ENCODE measurements around the gene ABCB8. TPM values are rescaled to one million over a fixed set of nuclear protein-coding genes. Genes with fewer than 3 reads are reported as not detected.

Gene ABCB8
- total and polyA plus RNA-seq, 7 experiments from 2014 or later = 13.8 to 88.0 (median 64.4) TPM

DNA sequence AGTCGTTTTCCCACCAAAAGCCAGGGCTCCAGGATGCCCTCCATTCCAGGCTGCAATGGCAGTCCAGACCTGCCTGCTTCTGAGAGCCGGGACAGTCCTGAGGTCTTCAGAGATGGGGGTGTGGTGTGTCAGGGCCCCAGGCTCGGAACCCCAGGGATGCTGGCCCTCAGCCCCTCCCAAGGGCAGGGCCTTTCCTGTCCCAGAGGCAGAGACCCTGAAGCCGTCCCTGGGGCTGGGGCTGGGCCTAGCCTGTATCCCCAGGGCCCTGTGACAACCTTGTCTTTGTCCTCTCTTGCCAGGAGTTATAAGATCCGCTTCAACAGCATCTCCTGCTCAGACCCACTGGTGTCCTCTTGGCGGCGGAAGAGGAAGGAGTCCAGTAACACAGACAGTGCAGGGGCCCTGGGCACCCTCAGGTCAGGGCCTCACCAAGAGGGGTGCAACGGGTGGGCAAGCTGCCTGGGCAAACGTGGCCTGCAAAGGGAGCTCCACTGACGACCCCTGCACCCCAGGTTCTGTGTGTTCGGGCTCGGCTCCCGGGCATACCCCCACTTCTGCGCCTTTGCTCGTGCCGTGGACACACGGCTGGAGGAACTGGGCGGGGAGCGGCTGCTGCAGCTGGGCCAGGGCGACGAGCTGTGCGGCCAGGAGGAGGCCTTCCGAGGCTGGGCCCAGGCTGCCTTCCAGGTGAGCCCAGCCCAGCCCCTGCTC is 21.5 kb upstream of the ABCB8 start:
- H3K4me1 Mint-ChIP-seq = peaks cover 28 to 61% (median 51%) of the 10 kb centered on the region in 7 donors
- H3K27ac Mint-ChIP-seq = peak overlapping the region in 7 of 9 donors; percentile 8 to 73 (median 25)
- H3K36me3 Mint-ChIP-seq = peaks cover 0 to 17% (median 4%) of the 10 kb centered on the region in 5 donors
- H3K36me3 ChIP-seq (ENCODE audit: control insufficient read depth in 2 of 3, insufficient read depth in 3 of 3, low read length in 3 of 3) = peaks cover 0 to 13% (median 0%) of the 10 kb centered on the region in 3 experiments
- no peaks in the 10 kb centered on the region for H3K27me3 ChIP-seq (ENCODE audit: control insufficient read depth in 2 of 2, insufficient read depth in 2 of 2, low read length in 2 of 2)
- H3K4me3 ChIP-seq (ENCODE audit: low read length) = no peak overlapping the region
- H3K9me3 ChIP-seq (ENCODE audit: control insufficient read depth in 2 of 3, low read length in 3 of 3) = no peaks in the 10 kb centered on the region
- POLR2A ChIA-PET = interaction anchor here (1.0 to 2.7 kb wide), 6 partner anchors 9 to 545 kb away, joined by 3 to 21 read pairs (median 6); no protein-coding TSS in a partner anchor
- H3K27ac ChIP-seq (ENCODE audit: low read depth, low read length) = no peak overlapping the region
- H3K9me3 Mint-ChIP-seq = peaks cover 0 to 4% (median 0%) of the 10 kb centered on the region in 11 donors
- intact Hi-C loops (cut with micrococcal nuclease) = no loop called here
- H3K27me3 Mint-ChIP-seq = no peaks in the 10 kb centered on the region
- ATAC-seq (no peak), DNase-seq (no peak)
- H3K4me1 ChIP-seq (ENCODE audit: control insufficient read depth in 2 of 2, insufficient read depth in 2 of 2, low read length in 2 of 2) = peaks cover 34 to 49% of the 10 kb centered on the region in 2 donors
- CTCF ChIA-PET = interaction anchor here (1.1 to 3.8 kb wide), 4 partner anchors 8 to 108 kb away, joined by 3 to 29 read pairs (median 4); no protein-coding TSS in a partner anchor
- H3K4me3 Mint-ChIP-seq = peak overlapping the region in 4 of 10 donors; percentile 18 to 86 (median 54)

DNA sequence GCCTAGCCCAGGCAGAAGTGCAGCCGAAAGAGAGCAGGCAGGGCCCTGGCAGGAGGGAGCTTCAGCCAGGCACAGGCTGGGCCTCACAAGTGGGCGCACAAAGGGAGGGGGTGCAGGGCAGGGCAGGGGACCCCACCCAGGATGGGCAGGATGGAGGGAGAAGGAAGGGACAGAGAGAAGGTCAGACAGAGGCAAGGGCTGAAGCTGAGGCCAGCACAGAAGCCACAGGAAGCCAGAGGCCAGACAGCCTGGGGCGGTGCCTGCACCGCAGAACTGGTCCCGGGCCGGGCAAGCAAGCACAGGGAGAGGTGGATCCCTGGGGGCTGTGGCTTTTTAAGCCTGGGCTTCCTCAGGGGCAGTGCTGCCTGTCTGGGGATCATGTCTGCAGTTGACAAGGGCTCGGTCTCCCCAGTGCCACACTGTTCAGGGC is 20.8 kb upstream of the ABCB8 start:
- Histone ChIP-seq H3K36me3 (ENCODE audit: control insufficient read depth in 2 of 3, insufficient read depth in 3 of 3, low read length in 3 of 3) (peaks cover 0 to 6% (median 0%) of the 10 kb centered on the region in 3 experiments), H3K9me3 (ENCODE audit: control insufficient read depth in 2 of 3, low read length in 3 of 3) (no peaks in the 10 kb centered on the region), H3K4me1 (ENCODE audit: control insufficient read depth in 2 of 2, insufficient read depth in 2 of 2, low read length in 2 of 2) (peaks cover 39 to 57% of the 10 kb centered on the region in 2 donors), H3K4me3 (ENCODE audit: low read length) (peak overlapping the region; percentile 62), H3K27ac (ENCODE audit: low read depth, low read length) (peak overlapping the region; percentile 73), H3K27me3 (ENCODE audit: control insufficient read depth in 2 of 2, insufficient read depth in 2 of 2, low read length in 2 of 2) (no peaks in the 10 kb centered on the region)
- Mint-ChIP-seq H3K36me3 (peaks cover 0 to 10% (median 5%) of the 10 kb centered on the region in 5 donors), H3K27me3 (no peaks in the 10 kb centered on the region), H3K4me3 (peak overlapping the region; percentile 80 to 90 (median 85)), H3K9me3 (peaks cover 0 to 2% (median 0%) of the 10 kb centered on the region in 11 donors), H3K27ac (peak overlapping the region; percentile 73 to 97 (median 91)), H3K4me1 (peaks cover 35 to 69% (median 59%) of the 10 kb centered on the region in 7 donors)
- POLR2A ChIA-PET = interaction anchor here (0.7 to 2.7 kb wide), 9 partner anchors 10 to 80 kb away, joined by 3 to 21 read pairs (median 7); partner anchors contain the start of gene ABCB8
- intact Hi-C loops (cut with micrococcal nuclease) = no loop called here
- no peak for ATAC-seq
- CTCF ChIA-PET = interaction anchor here (0.6 to 5.1 kb wide), 8 partner anchors 9 to 109 kb away, joined by 3 to 29 read pairs (median 4); partner anchors contain the start of gene ABCB8
- DNase-seq = no peak

DNA sequence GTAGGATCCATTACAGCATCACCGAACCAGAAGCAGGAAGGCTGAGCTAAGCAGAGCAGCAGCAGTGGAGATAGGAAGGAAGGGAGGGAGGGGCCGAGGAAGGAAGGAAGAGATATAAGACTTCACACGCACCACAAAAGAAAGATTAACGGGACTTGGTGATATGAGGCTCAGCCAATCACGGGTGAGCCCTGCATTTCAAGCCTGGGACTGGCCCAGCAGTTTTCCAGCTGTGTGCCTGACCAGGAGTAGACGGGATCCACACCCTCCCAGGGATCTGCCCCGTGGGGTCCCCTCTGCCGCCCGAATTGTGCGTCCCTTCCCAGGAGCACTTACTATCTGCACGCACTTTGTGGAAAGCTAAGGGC is 20.1 kb upstream of the ABCB8 start:
- intact Hi-C loops (cut with micrococcal nuclease) = loop anchor here in 1 of 2 donors (1.0 kb wide), 1 partner anchor 10 kb away; no protein-coding TSS in a partner anchor
- peaks cover 0 to 10% (median 7%) of the 10 kb centered on the region in 5 donors for H3K36me3 Mint-ChIP-seq
- H3K4me1 Mint-ChIP-seq = peaks cover 39 to 75% (median 65%) of the 10 kb centered on the region in 7 donors
- Histone ChIP-seq H3K36me3 (ENCODE audit: control insufficient read depth in 2 of 3, insufficient read depth in 3 of 3, low read length in 3 of 3) (no peaks in the 10 kb centered on the region), H3K27ac (ENCODE audit: low read depth, low read length) (peak overlapping the region; percentile 73), H3K4me3 (ENCODE audit: low read length) (peak overlapping the region; percentile 62), H3K27me3 (ENCODE audit: control insufficient read depth in 2 of 2, insufficient read depth in 2 of 2, low read length in 2 of 2) (no peaks in the 10 kb centered on the region), H3K4me1 (ENCODE audit: control insufficient read depth in 2 of 2, insufficient read depth in 2 of 2, low read length in 2 of 2) (peaks cover 46 to 63% of the 10 kb centered on the region in 2 donors), H3K9me3 (ENCODE audit: control insufficient read depth in 2 of 3, low read length in 3 of 3) (no peaks in the 10 kb centered on the region)
- DNase-seq (peak in 4 of 9 donors; percentile 53 to 61 (median 58)), ATAC-seq (peak; percentile 61)
- H3K4me3 Mint-ChIP-seq = peak overlapping the region; percentile 80 to 90 (median 85)
- ChIA-PET POLR2A (interaction anchor here (0.7 to 2.7 kb wide), 11 partner anchors 9 to 80 kb away, joined by 3 to 21 read pairs (median 3); partner anchors contain the start of gene ABCB8), CTCF (interaction anchor here (1.3 to 5.1 kb wide), 7 partner anchors 10 to 110 kb away, joined by 4 to 29 read pairs (median 6); partner anchors contain the start of gene ABCB8)
- H3K27me3 Mint-ChIP-seq = no peaks in the 10 kb centered on the region
- H3K9me3 Mint-ChIP-seq = peaks cover 0 to 2% (median 0%) of the 10 kb centered on the region in 11 donors
- peak overlapping the region; percentile 73 to 97 (median 91) for H3K27ac Mint-ChIP-seq

DNA sequence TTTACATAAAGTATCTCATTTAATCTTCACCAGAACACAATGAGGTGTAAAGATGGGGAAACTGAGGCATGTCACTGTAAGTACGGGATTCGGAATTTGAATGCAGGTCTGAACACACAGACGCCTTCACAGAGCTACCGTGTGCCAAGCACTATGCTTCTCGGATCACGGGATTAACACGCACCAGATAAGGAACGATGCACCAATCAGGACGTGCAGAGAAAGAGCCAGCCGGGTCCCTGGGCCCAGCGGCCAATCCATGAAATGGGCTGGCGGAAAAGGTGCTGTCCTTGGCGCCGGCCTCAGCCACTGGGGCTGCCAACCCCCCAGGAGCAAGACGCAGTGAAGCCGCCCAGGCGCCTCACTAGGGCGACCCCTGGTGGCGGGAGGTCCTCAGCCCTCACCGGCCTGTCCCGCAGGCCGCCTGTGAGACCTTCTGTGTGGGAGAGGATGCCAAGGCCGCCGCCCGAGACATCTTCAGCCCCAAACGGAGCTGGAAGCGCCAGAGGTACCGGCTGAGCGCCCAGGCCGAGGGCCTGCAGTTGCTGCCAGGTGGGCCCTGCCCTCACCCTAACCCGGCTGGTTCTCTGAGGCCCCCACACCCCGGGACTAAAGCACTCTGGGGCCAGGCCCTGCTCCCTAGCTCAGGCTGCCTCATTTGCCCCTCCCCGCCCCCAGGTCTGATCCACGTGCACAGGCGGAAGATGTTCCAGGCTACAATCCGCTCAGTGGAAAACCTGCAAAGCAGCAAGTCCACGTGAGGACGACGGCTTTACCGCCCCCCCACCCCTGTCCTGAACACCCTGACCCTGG is 19.5 kb upstream of the ABCB8 start:
- Histone ChIP-seq H3K9me3 (ENCODE audit: control insufficient read depth in 2 of 3, low read length in 3 of 3) (no peaks in the 10 kb centered on the region), H3K4me1 (ENCODE audit: control insufficient read depth in 2 of 2, insufficient read depth in 2 of 2, low read length in 2 of 2) (peaks cover 49 to 66% of the 10 kb centered on the region in 2 donors), H3K36me3 (ENCODE audit: control insufficient read depth in 2 of 3, insufficient read depth in 3 of 3, low read length in 3 of 3) (no peaks in the 10 kb centered on the region), H3K27me3 (ENCODE audit: control insufficient read depth in 2 of 2, insufficient read depth in 2 of 2, low read length in 2 of 2) (no peaks in the 10 kb centered on the region), H3K27ac (ENCODE audit: low read depth, low read length) (peak overlapping the region; percentile 73), H3K4me3 (ENCODE audit: low read length) (peak overlapping the region; percentile 62)
- DNase-seq = peak; percentile 45 to 82 (median 65)
- Mint-ChIP-seq H3K9me3 (peaks cover 0 to 2% (median 0%) of the 10 kb centered on the region in 11 donors), H3K36me3 (peaks cover 0 to 10% (median 4%) of the 10 kb centered on the region in 5 donors), H3K27me3 (no peaks in the 10 kb centered on the region), H3K4me1 (peaks cover 39 to 77% (median 64%) of the 10 kb centered on the region in 7 donors), H3K27ac (peak overlapping the region; percentile 73 to 97 (median 91)), H3K4me3 (peak overlapping the region; percentile 80 to 90 (median 85))
- peak; percentile 59 for ATAC-seq
- POLR2A ChIA-PET = interaction anchor here (0.7 to 2.7 kb wide), 9 partner anchors 9 to 50 kb away, joined by 3 to 21 read pairs (median 7); partner anchors contain the start of gene ABCB8
- CTCF ChIA-PET = interaction anchor here (1.3 to 5.1 kb wide), 6 partner anchors 9 to 45 kb away, joined by 4 to 29 read pairs (median 8); partner anchors contain the start of gene ABCB8
- intact Hi-C loops (cut with micrococcal nuclease) = loop anchor here in 1 of 2 donors (1.0 kb wide), 1 partner anchor 10 kb away; no protein-coding TSS in a partner anchor

DNA sequence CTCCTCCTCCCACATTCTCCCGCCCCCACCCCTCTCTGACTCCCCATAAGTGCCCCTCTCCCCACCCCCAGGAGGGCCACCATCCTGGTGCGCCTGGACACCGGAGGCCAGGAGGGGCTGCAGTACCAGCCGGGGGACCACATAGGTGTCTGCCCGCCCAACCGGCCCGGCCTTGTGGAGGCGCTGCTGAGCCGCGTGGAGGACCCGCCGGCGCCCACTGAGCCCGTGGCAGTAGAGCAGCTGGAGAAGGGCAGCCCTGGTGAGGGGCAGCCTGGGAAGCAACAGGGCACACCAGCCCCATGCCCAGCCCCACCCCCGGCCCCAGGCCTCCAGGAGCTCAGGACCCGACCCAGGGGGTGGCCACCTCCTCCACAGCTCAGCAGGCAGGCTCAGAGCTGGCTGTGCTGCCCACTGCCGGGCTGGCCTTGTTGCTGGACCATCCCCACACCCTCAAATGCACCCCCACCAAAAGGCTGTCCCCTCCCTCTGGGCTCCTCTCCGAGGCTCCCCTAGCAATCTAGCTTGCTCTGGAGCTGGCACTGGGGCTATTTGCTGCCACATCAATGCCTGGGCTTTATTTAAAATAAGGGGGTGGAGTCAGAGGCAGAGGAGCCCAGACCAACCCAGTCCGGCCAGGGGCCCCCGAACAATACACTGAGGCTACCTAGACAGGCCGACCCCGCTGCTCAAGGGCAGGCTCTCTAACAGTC is 18.8 kb upstream of the ABCB8 start:
- Histone ChIP-seq H3K27ac (ENCODE audit: low read depth, low read length) (peak overlapping the region; percentile 73), H3K4me3 (ENCODE audit: low read length) (no peak overlapping the region), H3K9me3 (ENCODE audit: control insufficient read depth in 2 of 3, low read length in 3 of 3) (no peaks in the 10 kb centered on the region), H3K27me3 (ENCODE audit: control insufficient read depth in 2 of 2, insufficient read depth in 2 of 2, low read length in 2 of 2) (no peaks in the 10 kb centered on the region), H3K36me3 (ENCODE audit: control insufficient read depth in 2 of 3, insufficient read depth in 3 of 3, low read length in 3 of 3) (no peaks in the 10 kb centered on the region), H3K4me1 (ENCODE audit: control insufficient read depth in 2 of 2, insufficient read depth in 2 of 2, low read length in 2 of 2) (peaks cover 56 to 71% of the 10 kb centered on the region in 2 donors)
- peak overlapping the region in 6 of 9 donors; percentile 43 to 99 (median 88) for H3K27ac Mint-ChIP-seq
- H3K4me1 Mint-ChIP-seq = peaks cover 42 to 84% (median 72%) of the 10 kb centered on the region in 7 donors
- POLR2A ChIA-PET = interaction anchor here (0.6 to 2.7 kb wide), 10 partner anchors 10 to 276 kb away, joined by 3 to 17 read pairs (median 4); partner anchors contain the start of gene ABCB8
- intact Hi-C loops (cut with micrococcal nuclease) = loop anchor here (5.0 kb wide), 3 partner anchors 218 to 687 kb away; partner anchors contain the start of genes ABCF2 (in 1 of the 2), ACTR3C (in 1 of the 2) and LRRC61 (in 1 of the 2)
- no peak for DNase-seq
- CTCF ChIA-PET = interaction anchor here (0.7 to 5.1 kb wide), 7 partner anchors 9 to 140 kb away, joined by 3 to 29 read pairs (median 8); partner anchors contain the start of gene NOS3
- peaks cover 0 to 4% (median 0%) of the 10 kb centered on the region in 11 donors for H3K9me3 Mint-ChIP-seq
- H3K4me3 Mint-ChIP-seq = peak overlapping the region in 2 of 10 donors; percentile 60 to 81
- no peaks in the 10 kb centered on the region for H3K27me3 Mint-ChIP-seq
- peaks cover 0 to 11% (median 2%) of the 10 kb centered on the region in 5 donors for H3K36me3 Mint-ChIP-seq
- no peak for ATAC-seq

Measured in naive thymus-derived CD4-positive, alpha-beta T cell (primary cell).